HG03039 (cell line): ENCODE measurements around the gene PRPSAP1.
"Not testable (repeated sequence)": the region's sequence is repeated elsewhere in the genome, so short reads cannot be mapped to it uniquely, and the experiment has no call there.

ENCODE experiments used
- ATAC-seq: cut with Tn5 transposase; IDR thresholded peaks from one replicate; pipeline ENCODE4 v1.9.1; 2021; ENCODE audit warnings: mild to moderate bottlenecking, moderate library complexity; ENCODE audit not compliant: unreplicated experiment

The PRPSAP1 gene

GRCh38 chr17:76268015-76268749 lies 85.5 kb downstream of the PRPSAP1 start:
- no peak for ATAC-seq

GRCh38 chr17:76267581-76268001 lies 86.1 kb downstream of the PRPSAP1 start:
- ATAC-seq = not testable (repeated sequence)

- ATAC-seq = no peak
Observed at GRCh38 chr17:76267051-76267576, 86.6 kb downstream of the PRPSAP1 start.

- ATAC-seq = no peak
Observed at GRCh38 chr17:76266244-76266938, 87.3 kb downstream of the PRPSAP1 start.

GRCh38 chr17:76265624-76266243 lies 88.0 kb downstream of the PRPSAP1 start:
- no peak for ATAC-seq

- ATAC-seq = peak; percentile 74
Observed at GRCh38 chr17:76264755-76265623, 88.7 kb downstream of the PRPSAP1 start, which contains the start of gene UBALD2. TSS of gene UBALD2 (plus strand) at chr17:76265348. CDS start at chr17:76265506, 158 bp downstream.

- peak; percentile 2 for ATAC-seq
Observed at GRCh38 chr17:76264425-76264754, 89.3 kb downstream of the PRPSAP1 start.

GRCh38 chr17:76263896-76264295 lies 89.8 kb downstream of the PRPSAP1 start:
- ATAC-seq = no peak

GRCh38 chr17:76262732-76263344 lies 90.9 kb downstream of the PRPSAP1 start:
- ATAC-seq = no peak

GRCh38 chr17:76261421-76262215 lies 92.1 kb downstream of the PRPSAP1 start:
- no peak for ATAC-seq

GRCh38 chr17:76260669-76261068 lies 93.0 kb downstream of the PRPSAP1 start:
- no peak for ATAC-seq

- ATAC-seq = no peak
Observed at GRCh38 chr17:76260220-76260619, 93.5 kb downstream of the PRPSAP1 start.
